ENCODE measurements around the gene GALNT17.
"Not testable (repeated sequence)": the region's sequence is repeated elsewhere in the genome, so short reads cannot be mapped to it uniquely, and the experiment has no call there.

The GALNT17 gene

DNA sequence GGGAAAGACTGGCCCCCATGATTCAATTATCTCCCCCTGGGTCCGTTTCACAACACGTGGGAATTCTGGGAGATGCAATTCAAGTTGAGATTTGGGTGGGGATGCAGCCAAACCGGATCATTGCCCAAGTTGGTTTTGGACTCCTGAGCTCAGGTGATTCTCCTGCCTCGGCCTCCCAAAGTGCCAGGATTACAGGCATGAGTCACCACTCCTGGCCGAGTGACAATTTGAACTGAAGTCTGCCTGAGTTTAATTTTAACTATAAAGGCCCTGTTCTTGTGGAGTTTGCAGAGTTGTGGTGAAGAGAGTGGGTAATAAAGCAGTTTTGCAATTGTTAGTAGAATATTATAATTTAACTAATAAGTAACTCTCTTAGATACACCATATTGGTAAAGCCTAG, 78.3 kb downstream of the GALNT17 start:
- no peaks in the 10 kb centered on the region for H3K36me3 ChIP-seq (ENCODE audit: control insufficient read depth, insufficient read depth, low read length)
- DNase-seq (ENCODE audit: extremely low read depth, insufficient read length), result no peak
- no peaks in the 10 kb centered on the region for H3K27me3 ChIP-seq (replicated peaks; ENCODE audit: control insufficient read depth, insufficient read depth, low read length)
- TF ChIP-seq, protein P1, sequence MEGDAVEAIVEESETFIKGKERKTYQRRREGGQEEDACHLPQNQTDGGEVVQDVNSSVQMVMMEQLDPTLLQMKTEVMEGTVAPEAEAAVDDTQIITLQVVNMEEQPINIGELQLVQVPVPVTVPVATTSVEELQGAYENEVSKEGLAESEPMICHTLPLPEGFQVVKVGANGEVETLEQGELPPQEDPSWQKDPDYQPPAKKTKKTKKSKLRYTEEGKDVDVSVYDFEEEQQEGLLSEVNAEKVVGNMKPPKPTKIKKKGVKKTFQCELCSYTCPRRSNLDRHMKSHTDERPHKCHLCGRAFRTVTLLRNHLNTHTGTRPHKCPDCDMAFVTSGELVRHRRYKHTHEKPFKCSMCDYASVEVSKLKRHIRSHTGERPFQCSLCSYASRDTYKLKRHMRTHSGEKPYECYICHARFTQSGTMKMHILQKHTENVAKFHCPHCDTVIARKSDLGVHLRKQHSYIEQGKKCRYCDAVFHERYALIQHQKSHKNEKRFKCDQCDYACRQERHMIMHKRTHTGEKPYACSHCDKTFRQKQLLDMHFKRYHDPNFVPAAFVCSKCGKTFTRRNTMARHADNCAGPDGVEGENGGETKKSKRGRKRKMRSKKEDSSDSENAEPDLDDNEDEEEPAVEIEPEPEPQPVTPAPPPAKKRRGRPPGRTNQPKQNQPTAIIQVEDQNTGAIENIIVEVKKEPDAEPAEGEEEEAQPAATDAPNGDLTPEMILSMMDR (IDR thresholded peaks at IDR 0.05; ENCODE audit: insufficient read depth, low read length, poor library complexity, severe bottlenecking), result no peak
- H3K4me3 ChIP-seq (replicated peaks; ENCODE audit: low read depth, low read length), result no peak overlapping the region

DNA sequence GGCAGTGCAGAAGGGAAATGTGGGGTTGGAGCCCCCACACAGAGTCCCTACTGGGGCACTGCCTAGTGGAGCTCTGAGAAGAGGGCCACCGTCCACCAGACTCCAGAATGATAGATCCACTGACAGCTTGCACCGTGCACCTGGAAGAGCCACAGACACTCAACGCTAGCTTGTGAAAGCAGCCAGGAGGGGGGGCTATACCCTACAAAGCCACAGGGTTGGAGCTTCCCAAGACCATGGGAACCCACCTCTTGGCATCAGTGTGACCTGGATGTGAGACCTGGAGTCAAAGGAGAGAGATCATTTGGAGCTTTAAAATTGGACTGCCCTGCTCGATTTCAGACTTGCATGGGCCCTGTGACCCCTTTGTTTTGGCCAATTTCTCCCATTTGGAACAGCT, 80.5 kb downstream of the GALNT17 start:
- not testable (repeated sequence) for DNase-seq (ENCODE audit: extremely low read depth, insufficient read length); H3K4me3 ChIP-seq (replicated peaks; ENCODE audit: low read depth, low read length); H3K27me3 ChIP-seq (replicated peaks; ENCODE audit: control insufficient read depth, insufficient read depth, low read length); H3K36me3 ChIP-seq (ENCODE audit: control insufficient read depth, insufficient read depth, low read length)

DNA sequence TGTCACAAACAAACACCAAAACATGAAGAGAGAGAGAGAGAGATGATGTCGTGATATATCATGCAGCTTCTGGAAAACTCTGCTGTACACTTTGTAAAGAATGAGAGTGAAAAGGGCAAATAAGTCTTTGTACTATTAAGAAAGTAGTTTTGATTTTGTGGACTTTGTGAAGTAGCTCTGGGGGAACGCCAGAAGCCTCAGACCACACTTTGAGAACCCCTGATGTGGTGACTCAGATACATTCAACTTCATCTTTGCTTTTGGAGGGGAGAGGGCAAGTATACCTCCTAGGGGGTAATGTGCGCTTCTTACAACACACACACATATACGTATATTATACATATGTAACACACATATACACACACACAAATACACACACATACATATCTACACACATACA, 84.3 kb downstream of the GALNT17 start:
- TF ChIP-seq, protein P1 (IDR thresholded peaks at IDR 0.05; ENCODE audit: insufficient read depth, low read length, poor library complexity, severe bottlenecking), result no peak
- DNase-seq (ENCODE audit: extremely low read depth, insufficient read length), result no peak

DNA sequence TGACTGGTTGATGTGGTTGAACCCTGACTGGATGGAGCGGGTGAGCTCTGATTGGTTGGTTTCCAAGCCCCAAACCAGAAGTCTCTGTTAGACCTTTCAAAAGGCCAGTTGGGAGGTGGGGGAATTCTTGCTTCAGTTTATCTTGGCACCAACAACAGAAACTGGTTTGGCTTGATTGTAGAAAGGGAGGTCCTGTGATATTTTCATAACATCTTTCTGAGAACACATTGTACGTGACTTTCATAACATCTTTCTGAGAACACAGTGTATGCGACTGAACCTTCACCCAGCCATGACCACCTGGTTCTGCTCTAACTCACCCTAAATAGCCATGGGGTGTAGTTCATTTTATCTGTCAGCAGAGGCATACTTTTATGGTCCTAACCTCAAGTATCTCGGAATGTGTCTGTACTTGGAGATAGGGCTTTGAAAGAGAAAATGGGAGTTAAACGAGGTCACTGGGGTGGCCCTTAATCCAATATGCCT, 88.3 kb downstream of the GALNT17 start:
- Histone ChIP-seq H3K36me3 (ENCODE audit: control insufficient read depth, insufficient read depth, low read length) (no peaks in the 10 kb centered on the region), H3K27me3 (replicated peaks; ENCODE audit: control insufficient read depth, insufficient read depth, low read length) (no peaks in the 10 kb centered on the region), H3K4me3 (replicated peaks; ENCODE audit: low read depth, low read length) (no peak overlapping the region)
- no peak for DNase-seq (ENCODE audit: extremely low read depth, insufficient read length)
- TF ChIP-seq, protein P1 (IDR thresholded peaks at IDR 0.05; ENCODE audit: insufficient read depth, low read length, poor library complexity, severe bottlenecking), result no peak

More for the DNA sequence above, 84.3 kb downstream of the GALNT17 start:
- H3K27me3 ChIP-seq (replicated peaks; ENCODE audit: control insufficient read depth, insufficient read depth, low read length), result no peaks in the 10 kb centered on the region
- H3K4me3 ChIP-seq (replicated peaks; ENCODE audit: low read depth, low read length), result no peak overlapping the region
- no peaks in the 10 kb centered on the region for H3K36me3 ChIP-seq (ENCODE audit: control insufficient read depth, insufficient read depth, low read length)

DNA sequence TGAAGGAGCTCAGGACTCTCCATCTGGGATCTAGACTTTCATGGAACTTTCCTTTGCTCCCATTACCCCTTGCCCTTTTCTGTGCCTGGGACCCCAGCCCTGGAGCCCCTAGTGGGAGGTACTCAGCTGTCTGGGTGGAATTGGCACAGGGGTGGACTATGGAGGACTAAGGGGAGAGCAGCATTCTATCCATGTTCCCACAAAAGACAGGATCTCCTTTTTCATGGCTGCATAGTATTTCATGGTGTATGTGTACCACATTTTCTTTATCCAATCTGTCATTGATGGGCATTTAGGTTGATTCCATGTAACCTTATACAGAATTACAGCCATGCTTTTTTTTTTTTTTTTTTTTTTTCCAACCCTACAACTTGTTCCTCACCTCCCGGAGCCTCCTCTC, 89.1 kb downstream of the GALNT17 start:
- TF ChIP-seq, protein P1 (IDR thresholded peaks at IDR 0.05; ENCODE audit: insufficient read depth, low read length, poor library complexity, severe bottlenecking), result no peak
- H3K27me3 ChIP-seq (replicated peaks; ENCODE audit: control insufficient read depth, insufficient read depth, low read length), result no peaks in the 10 kb centered on the region
- no peak for DNase-seq (ENCODE audit: extremely low read depth, insufficient read length)
- no peak overlapping the region for H3K4me3 ChIP-seq (replicated peaks; ENCODE audit: low read depth, low read length)
- H3K36me3 ChIP-seq (ENCODE audit: control insufficient read depth, insufficient read depth, low read length), result no peaks in the 10 kb centered on the region

DNA sequence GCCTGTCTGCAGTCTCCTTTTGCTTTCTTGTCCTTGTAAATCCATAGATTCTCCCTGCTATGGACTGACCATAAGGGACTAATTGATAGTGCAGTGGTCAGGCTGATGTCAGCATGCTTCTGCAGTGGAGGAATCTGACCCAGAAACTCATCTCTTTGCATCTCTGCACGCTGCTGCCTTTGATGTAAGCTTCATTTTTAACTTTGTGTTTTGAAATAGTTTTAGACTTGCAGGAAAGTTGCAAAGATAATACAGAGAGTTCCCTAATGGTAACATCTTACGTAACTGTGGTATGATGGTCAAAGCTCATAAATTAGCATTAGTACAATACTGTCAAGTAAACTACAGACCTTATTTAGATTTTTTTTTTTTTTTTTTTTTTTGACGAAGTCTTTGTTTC, 89.6 kb downstream of the GALNT17 start:
- TF ChIP-seq, protein P1 (IDR thresholded peaks at IDR 0.05; ENCODE audit: insufficient read depth, low read length, poor library complexity, severe bottlenecking), result no peak
- no peaks in the 10 kb centered on the region for H3K27me3 ChIP-seq (replicated peaks; ENCODE audit: control insufficient read depth, insufficient read depth, low read length)
- no peak for DNase-seq (ENCODE audit: extremely low read depth, insufficient read length)

More for the DNA sequence above, 89.6 kb downstream of the GALNT17 start:
- no peak overlapping the region for H3K4me3 ChIP-seq (replicated peaks; ENCODE audit: low read depth, low read length)
- H3K36me3 ChIP-seq (ENCODE audit: control insufficient read depth, insufficient read depth, low read length), result no peaks in the 10 kb centered on the region
